Fibroblast of pulmonary artery (primary cell): ENCODE data around the gene LRCH1.

Experiments
- DNase-seq: peaks from one replicate; pipeline ENCODE4 v3.0.0-alpha.2; 2010; ENCODE audit warnings: low read depth
- H3K4me3 ChIP-seq: replicated peaks from 2 replicates; pipeline ENCODE4 v1.5.1; 2011; ENCODE audit warnings: low read depth, mild to moderate bottlenecking, control low read depth, low read length, moderate library complexity
- CTCF ChIP-seq: IDR thresholded peaks from 2 replicates; pipeline ENCODE4 v1.5.1; 2011; ENCODE audit warnings: mild to moderate bottlenecking, control low read depth, low read length, inconsistent platforms; ENCODE audit errors: missing control alignments

Gene LRCH1

GRCh38 chr13:46783504-46783903 lies 230.5 kb downstream of the LRCH1 start:
- DNase-seq, result no peak
- no peak for TF ChIP-seq CTCF
- no peak overlapping the region for H3K4me3 ChIP-seq

GRCh38 chr13:46795321-46795720 lies 242.4 kb downstream of the LRCH1 start:
- no peak for TF ChIP-seq CTCF
- no peak for DNase-seq
- H3K4me3 ChIP-seq, result no peak overlapping the region

DNA sequence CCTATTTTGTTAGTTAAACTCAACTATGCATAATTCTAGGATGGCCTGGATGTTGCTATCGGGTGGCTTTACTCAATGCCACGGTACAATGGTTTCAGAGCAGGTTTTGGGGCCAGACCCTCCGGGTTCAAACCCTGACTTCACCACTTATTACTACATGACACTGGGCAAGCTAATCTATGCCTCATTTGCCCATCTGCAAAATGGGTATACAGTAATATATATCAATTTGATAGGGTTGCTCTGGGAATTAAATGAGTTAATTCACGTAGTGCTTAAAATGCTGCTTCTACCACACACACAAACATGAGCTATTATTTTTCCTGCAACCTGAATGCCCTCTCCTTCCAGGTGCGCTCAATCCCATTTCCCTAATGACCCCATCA lies 243.2 kb downstream of the LRCH1 start:
- no peak for TF ChIP-seq CTCF
- DNase-seq, result no peak
- peak overlapping the region; percentile 79 for H3K4me3 ChIP-seq

GRCh38 chr13:46796515-46797474 lies 243.8 kb downstream of the LRCH1 start, which contains the start of gene ESD:
ESD (minus strand) TSS chr13:46797161; CDS start chr13:46791413, 5,748 bp downstream.
- H3K4me3 ChIP-seq, result peak within 1 kb of the TSS; percentile 79
- TF ChIP-seq CTCF, result no peak
- peak; percentile 90 for DNase-seq

DNA sequence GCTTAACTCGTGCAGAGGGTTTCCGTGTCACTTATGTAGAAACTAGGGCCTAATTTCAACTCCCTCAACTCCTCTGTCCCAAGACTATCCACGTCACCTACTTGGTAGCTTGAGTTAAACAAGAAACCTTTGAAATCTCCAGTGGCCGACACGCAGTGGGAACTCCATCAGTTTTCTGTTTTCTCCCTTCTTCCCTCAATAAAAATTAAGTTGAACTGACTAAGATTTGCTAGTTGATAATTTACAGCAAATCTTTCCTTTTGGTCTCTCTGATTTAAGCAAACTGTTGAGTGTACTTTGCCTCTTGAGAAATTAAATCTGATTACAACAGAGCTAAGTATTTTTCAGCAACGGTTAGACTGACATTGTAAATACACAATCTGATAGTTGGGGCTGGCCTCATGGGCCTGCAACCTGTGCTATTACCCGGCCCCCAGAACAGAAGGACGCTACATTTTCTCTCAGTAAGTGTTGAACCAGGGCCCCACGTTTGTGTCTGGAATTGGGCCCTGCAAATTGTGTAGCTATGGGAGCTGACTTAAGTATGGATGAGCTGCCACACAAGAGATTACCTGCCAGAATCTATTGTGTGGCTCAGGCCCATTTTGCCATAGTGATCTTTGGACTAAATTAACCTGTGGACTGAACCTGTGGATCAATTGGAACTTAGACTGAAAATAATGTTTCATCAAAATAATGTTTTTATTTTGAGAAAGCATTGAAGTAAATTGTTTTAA lies 244.7 kb downstream of the LRCH1 start:
- TF ChIP-seq CTCF, result no peak
- DNase-seq, result no peak
- H3K4me3 ChIP-seq, result peak overlapping the region; percentile 79

DNA sequence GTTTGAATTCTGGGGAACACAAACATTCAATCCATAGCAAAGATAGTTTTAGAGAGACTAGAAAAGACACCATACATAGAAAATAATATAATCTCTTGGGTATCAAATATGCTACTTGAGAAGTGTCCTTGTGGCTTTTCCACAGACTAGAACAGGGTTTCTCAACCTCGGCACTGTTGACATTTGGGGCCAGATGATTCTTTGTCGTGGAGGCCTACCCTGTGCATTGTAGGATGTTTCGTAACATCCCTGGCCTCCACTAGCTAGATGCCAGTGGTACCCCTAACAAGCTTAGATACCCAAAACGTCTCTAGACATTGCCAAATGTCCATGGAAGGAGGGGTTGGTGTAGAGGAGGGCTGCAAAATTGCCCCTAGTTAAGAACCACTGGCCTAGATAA lies 246.2 kb downstream of the LRCH1 start:
- H3K4me3 ChIP-seq, result no peak overlapping the region
- TF ChIP-seq CTCF, result no peak
- DNase-seq, result no peak
